WI38 (cell line): ENCODE measurements around the gene MINDY2.

Experiments
- H3K4me3 ChIP-seq: 2 replicates; pipeline ENCODE4 v1.5.1; 2011; ENCODE audit warnings: low read depth, mild to moderate bottlenecking, control low read depth, low read length
- CTCF ChIP-seq: IDR thresholded peaks from 2 replicates; pipeline ENCODE4 v1.5.1; 2012; ENCODE audit warnings: low read depth, mild to moderate bottlenecking, control low read depth, low read length

The MINDY2 gene

GRCh38 chr15:58770857-58771620 is at the start of gene MINDY2:
Gene MINDY2 (plus strand): TSS chr15:58771302. CDS start chr15:58771396, 94 bp downstream.
- 0 out of 2 replicates have a peak, but pooled peaks have one; percentile 22 for TF ChIP-seq CTCF
- peak within 1 kb of the TSS; percentile 97 for H3K4me3 ChIP-seq

- no peak overlapping the region for H3K4me3 ChIP-seq
- TF ChIP-seq CTCF: no peak
Measured at GRCh38 chr15:58724466-58724865, 46.6 kb upstream of the MINDY2 start.

- H3K4me3 ChIP-seq: no peak overlapping the region
- no peak for TF ChIP-seq CTCF
Measured at GRCh38 chr15:58726867-58727266, 44.2 kb upstream of the MINDY2 start.

GRCh38 chr15:58731756-58732535 is 39.2 kb upstream of the MINDY2 start:
- no peak for TF ChIP-seq CTCF
- H3K4me3 ChIP-seq: no peak overlapping the region

- TF ChIP-seq CTCF: no peak
- H3K4me3 ChIP-seq: no peak overlapping the region
Measured at GRCh38 chr15:58732625-58733363, 38.3 kb upstream of the MINDY2 start.

GRCh38 chr15:58734859-58735258 is 36.2 kb upstream of the MINDY2 start:
- TF ChIP-seq CTCF: no peak
- no peak overlapping the region for H3K4me3 ChIP-seq
